SK-N-MC (cell line): Measurements from ENCODE around the gene GLTP.

Source experiments
- EZH2 ChIP-seq: fragments of 200-600 bp; sonication (generic); IDR thresholded peaks from one replicate; pipeline ENCODE4 v1.6.1; 2017; ENCODE audit warnings: antibody characterized with exemption
- POLR2AphosphoS5 ChIP-seq: IDR thresholded peaks from 2 replicates; pipeline ENCODE4 v1.6.1; 2012; ENCODE audit warnings: mild to moderate bottlenecking, low read depth, low read length, borderline replicate concordance

DNA sequence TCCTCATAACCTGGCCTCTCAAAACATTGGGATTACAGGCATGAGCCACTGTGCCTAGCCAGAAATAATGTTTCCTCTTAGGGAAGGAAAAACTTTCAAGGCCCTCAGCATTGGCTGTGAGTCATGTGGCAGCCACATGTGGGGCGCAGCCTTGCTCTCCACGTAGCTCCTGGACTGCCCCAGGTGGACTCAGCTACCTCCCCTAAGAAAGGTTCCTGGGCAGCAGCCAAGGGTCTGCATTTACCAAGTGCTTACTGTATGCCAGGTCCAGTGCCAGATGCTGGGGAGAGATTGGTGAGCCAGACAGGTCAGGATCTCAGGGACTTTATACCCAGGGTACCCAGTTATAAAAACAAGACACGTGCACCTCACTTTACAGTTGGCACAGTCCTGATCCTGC lies 43.4 kb downstream of the GLTP start:
- TF ChIP-seq POLR2AphosphoS5 (no peak), EZH2 (no peak)
